Measurements from ENCODE around the gene GNL3L. TPM values are rescaled to one million over a fixed set of nuclear protein-coding genes. Genes with fewer than 3 reads are reported as not detected.
A peak's percentile ranks its signal among the peaks of the same experiment; 100 is the strongest.
"Not testable (repeated sequence)": the region's sequence is repeated elsewhere in the genome, so short reads cannot be mapped to it uniquely, and the experiment has no call there.

GNL3L gene
- total RNA-seq: 10 to 100 TPM; 23.8 to 41.2 (median 30.2) TPM

- no peak for TF ChIP-seq CTCF (IDR thresholded peaks at IDR 0.05)
- ATAC-seq (ENCODE audit: low FRiP score) (peak; percentile 90), DNase-seq (ENCODE audit: low spot score) (peak; percentile 39)
Observed at GRCh38 chrX:54529552-54530356, at the start of gene GNL3L. TSS of gene GNL3L (plus strand) at chrX:54530219. CDS start at chrX:54532567, 2,348 bp downstream.

- peak; percentile 29 for ATAC-seq (ENCODE audit: low FRiP score)
- no peak for DNase-seq (ENCODE audit: low spot score)
- TF ChIP-seq CTCF (IDR thresholded peaks at IDR 0.05): no peak
Observed at GRCh38 chrX:54482839-54483593, 47.0 kb upstream of the GNL3L start.

- ATAC-seq (ENCODE audit: low FRiP score) (peak; percentile 3), DNase-seq (ENCODE audit: low spot score) (no peak)
- TF ChIP-seq CTCF (IDR thresholded peaks at IDR 0.05): no peak
Observed at GRCh38 chrX:54483946-54484345, 46.1 kb upstream of the GNL3L start.

GRCh38 chrX:54484666-54485065 lies 45.4 kb upstream of the GNL3L start:
- no peak for ATAC-seq (ENCODE audit: low FRiP score)
- no peak for TF ChIP-seq CTCF (IDR thresholded peaks at IDR 0.05)
- DNase-seq (ENCODE audit: low spot score): no peak

- not testable (repeated sequence) for DNase-seq (ENCODE audit: low spot score); ATAC-seq (ENCODE audit: low FRiP score)
Observed at GRCh38 chrX:54489819-54490218, 40.2 kb upstream of the GNL3L start.

DNA sequence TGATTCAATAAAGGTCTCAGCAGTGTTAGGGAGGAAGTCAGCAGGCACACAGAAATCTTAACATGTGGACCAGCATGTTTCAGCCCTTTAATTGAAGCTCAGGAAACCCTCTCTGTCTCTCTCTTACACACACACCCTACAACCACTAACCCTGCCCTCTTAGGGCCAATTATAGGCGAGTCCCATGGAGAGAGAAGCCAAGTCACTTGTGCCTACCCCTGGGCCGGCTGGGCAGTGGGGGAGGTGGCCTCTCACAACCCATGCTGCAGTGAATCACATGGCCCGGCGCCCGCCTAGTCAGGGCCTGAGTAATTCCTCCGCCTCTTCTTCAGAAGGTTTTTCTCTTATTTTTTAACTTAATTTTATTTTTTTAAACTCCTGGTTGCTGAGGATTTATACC lies 37.7 kb upstream of the GNL3L start:
- no peak for DNase-seq (ENCODE audit: low spot score)
- no peak for TF ChIP-seq CTCF (IDR thresholded peaks at IDR 0.05)
- peak; percentile 55 for ATAC-seq (ENCODE audit: low FRiP score)

DNA sequence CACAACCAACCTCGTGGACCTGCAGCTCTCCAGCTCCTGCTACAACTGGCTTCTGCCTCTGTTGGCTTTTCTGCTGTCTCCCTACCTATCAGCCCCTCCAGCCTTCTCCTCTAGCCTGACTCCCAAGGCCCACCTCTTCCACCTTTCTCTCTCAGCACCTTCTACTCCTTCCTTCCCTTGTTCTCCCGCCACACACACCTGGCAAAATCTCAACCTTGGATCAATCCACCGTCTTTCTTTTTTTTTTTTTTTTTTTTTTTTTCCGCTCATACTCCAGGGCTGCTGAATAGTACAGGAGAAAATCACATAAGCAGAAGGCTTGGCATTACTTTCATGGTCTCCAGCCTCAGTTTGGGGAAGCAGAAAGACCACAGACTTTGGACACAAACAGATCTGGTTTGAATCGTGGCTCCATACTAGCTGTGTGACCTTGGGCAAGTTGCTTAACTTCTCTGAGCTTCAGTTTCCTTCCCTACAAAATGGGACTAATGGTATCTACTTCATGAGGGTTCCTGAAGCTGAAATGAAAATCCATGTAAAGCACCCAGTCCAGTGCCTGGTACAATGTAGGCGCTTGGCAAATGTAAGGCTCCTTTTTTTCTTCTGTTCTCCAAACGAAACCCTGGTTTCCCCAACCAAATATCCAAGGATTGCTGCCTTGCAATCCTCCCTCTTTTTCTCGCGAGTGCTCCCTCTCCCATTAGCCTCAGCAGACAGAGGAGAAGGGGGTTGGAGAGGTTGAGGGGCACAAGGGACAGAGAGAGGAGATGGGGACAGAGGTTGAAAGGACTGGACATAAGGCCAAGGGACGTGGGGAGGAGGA lies 35.6 kb upstream of the GNL3L start:
- ATAC-seq (ENCODE audit: low FRiP score): no peak

More for the DNA sequence above, 35.6 kb upstream of the GNL3L start:
- TF ChIP-seq CTCF (IDR thresholded peaks at IDR 0.05): no peak
- no peak for DNase-seq (ENCODE audit: low spot score)

Data from omental fat pad (tissue), 4 donors.